Tibial nerve (tissue), 4 donors: ENCODE data around the gene AMFR.

Experiments used
- EP300 ChIP-seq, 2 donors: sonication (generic); formaldehyde crosslinking; IDR thresholded peaks; one replicate each; pipeline ENCODE4 v1.6.1; 2017; ENCODE audit warnings: antibody characterized with exemption in 2 of 2, mild to moderate bottlenecking in 1 of 2
- POLR2A ChIP-seq, 2 donors: fragments of 450-650 bp; IDR thresholded peaks; one replicate each; pipeline ENCODE4 v1.6.1; 2017; ENCODE audit warnings: antibody characterized with exemption in 2 of 2, mild to moderate bottlenecking in 2 of 2, moderate library complexity in 2 of 2
- TF ChIP-seq, protein P1 (sequence below), 5 experiments: fragments of 200-600 bp in 3 of 5; fragments of 450-650 bp in 2 of 5; sonication (generic) in 3 of 5; IDR thresholded peaks; one replicate each; pipeline ENCODE4 v1.5.1; 2016 to 2019; ENCODE audit warnings: antibody characterized with exemption in 5 of 5, mild to moderate bottlenecking in 3 of 5, moderate library complexity in 2 of 5

DNA sequence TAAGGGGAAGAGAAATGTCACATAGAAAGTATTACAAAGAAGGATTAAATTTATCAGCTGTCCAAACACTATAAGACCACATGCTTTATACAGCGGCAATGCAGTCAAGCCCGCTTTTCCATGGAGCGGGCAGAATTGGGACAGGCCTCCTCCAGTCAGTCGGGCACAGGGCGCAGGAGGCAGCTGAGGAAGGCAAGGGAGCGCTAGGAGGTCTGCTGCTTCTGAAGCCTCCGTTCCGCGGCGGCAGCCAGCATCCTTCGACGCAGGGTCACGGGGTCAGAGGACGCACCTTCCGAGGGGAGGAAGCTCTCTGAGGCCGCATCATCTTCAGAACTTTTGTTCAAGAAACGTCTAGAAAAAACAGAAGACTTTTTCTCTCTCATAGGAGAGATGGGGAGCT is 62.6 kb downstream of the AMFR start:
- TF ChIP-seq, protein P1, sequence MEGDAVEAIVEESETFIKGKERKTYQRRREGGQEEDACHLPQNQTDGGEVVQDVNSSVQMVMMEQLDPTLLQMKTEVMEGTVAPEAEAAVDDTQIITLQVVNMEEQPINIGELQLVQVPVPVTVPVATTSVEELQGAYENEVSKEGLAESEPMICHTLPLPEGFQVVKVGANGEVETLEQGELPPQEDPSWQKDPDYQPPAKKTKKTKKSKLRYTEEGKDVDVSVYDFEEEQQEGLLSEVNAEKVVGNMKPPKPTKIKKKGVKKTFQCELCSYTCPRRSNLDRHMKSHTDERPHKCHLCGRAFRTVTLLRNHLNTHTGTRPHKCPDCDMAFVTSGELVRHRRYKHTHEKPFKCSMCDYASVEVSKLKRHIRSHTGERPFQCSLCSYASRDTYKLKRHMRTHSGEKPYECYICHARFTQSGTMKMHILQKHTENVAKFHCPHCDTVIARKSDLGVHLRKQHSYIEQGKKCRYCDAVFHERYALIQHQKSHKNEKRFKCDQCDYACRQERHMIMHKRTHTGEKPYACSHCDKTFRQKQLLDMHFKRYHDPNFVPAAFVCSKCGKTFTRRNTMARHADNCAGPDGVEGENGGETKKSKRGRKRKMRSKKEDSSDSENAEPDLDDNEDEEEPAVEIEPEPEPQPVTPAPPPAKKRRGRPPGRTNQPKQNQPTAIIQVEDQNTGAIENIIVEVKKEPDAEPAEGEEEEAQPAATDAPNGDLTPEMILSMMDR (IDR thresholded peaks at IDR 0.05), result no peak
- TF ChIP-seq POLR2A (IDR thresholded peaks at IDR 0.05) (no peak), EP300 (IDR thresholded peaks at IDR 0.05) (no peak)
